Natural killer cell treated with Interleukin-12 subunit alpha and Interleukin-12 subunit beta and Interleukin-15 and Interleukin-18, amount 100 ng/mL, for 72 hours (primary cell): Measurements from ENCODE around the gene CTIF. TPM values are rescaled to one million over a fixed set of nuclear protein-coding genes. Genes with fewer than 3 reads are reported as not detected.
A peak's percentile ranks its signal among the peaks of the same experiment; 100 is the strongest.

ENCODE experiments used
- ATAC-seq, 2 donors: fragments of 150-1000 bp; cut with Tn5 transposase in 1 of 2; sonication (Bioruptor Pico), chemical (Tn5 transposase) in 1 of 2; 2 replicates each; pipeline ENCODE4 v1.10.0; 2021
- DNase-seq: peaks from one replicate; pipeline ENCODE4 v3.0.0; 2022; ENCODE audit warnings: low spot score
- H3K27ac Mint-ChIP-seq, 2 donors: 1 replicate in 1 of 2; 2 replicates in 1 of 2; pipeline ENCODE4 v1.8.0; 2022; ENCODE audit warnings: mixed read lengths in 2 of 2, mild to moderate bottlenecking in 1 of 2, moderate library complexity in 1 of 2
- H3K27me3 Mint-ChIP-seq, 2 donors: 1 replicate in 1 of 2; 2 replicates in 1 of 2; pipeline ENCODE4 v1.8.0; 2022; ENCODE audit warnings: mixed read lengths in 2 of 2
- H3K36me3 Mint-ChIP-seq: one replicate; pipeline ENCODE4 v1.8.0; 2022; ENCODE audit warnings: mixed read lengths
- H3K4me1 Mint-ChIP-seq, 2 donors: 1 replicate in 1 of 2; 2 replicates in 1 of 2; pipeline ENCODE4 v1.8.0; 2022; ENCODE audit warnings: low read depth in 2 of 2, mixed read lengths in 2 of 2, mild to moderate bottlenecking in 1 of 2
- H3K4me3 Mint-ChIP-seq: one replicate; pipeline ENCODE4 v1.8.0; 2022; ENCODE audit warnings: mixed read lengths
- H3K9me3 Mint-ChIP-seq: 2 replicates; pipeline ENCODE4 v1.8.0; 2022; ENCODE audit warnings: mixed read lengths
- total RNA-seq, 2 donors: library from RNA; stranded (reverse); gene quantifications; one replicate each; pipeline ENCODE4 v1.2.3, GENCODE V29; 2022

Gene CTIF
- total RNA-seq, 2 donors from 2014 or later: 8.4 to 13.0 TPM

DNA sequence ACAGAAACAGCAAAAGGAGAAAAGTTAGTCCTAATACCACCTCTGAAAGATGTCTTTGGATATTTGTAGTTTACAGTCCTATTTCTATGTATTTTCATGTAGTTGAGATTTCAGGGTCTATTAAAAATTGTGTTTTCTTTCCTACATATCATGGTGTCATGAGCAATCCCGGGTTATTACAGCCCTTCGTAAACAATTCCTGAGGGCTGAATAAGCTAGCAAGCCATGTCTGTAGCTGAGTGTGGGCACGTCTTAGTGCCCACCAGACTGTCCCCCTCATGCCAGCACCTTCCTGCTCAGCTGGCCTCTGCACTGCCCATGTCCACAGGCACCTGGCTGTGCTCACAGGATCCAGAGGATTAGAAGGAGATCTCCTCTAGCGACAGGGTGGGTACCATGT is 60.6 kb downstream of the CTIF start:
- ATAC-seq: peak in 1 of 2 donors; percentile 20
- peaks cover 16 to 21% of the 10 kb centered on the region in 2 donors for H3K4me1 Mint-ChIP-seq
- H3K9me3 Mint-ChIP-seq: no peaks in the 10 kb centered on the region
- peaks cover 5% of the 10 kb centered on the region for H3K36me3 Mint-ChIP-seq
- DNase-seq: no peak
- peaks cover 0 to 8% of the 10 kb centered on the region in 2 donors for H3K27me3 Mint-ChIP-seq
- no peak overlapping the region for H3K27ac Mint-ChIP-seq
- H3K4me3 Mint-ChIP-seq: no peak overlapping the region

DNA sequence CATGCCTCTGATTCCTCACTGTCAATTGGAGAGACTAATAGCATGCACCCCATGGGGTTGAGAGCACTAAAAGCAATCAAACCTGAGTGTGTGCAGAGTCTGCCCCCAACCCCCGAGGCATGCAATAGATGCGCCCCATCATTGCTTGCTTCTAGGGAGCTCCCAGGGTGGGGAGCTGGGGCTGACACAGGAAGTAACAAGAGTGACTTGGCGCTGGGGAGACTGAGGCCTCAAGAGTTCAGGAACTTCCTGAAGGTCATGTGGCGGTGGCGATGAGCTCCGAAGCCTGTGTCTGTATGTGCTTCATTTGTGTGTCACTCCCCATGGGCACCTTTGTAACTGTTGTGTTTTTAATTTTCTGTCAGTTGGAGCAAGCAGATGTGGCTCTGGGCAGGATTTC is 61.2 kb downstream of the CTIF start:
- peaks cover 16 to 21% of the 10 kb centered on the region in 2 donors for H3K4me1 Mint-ChIP-seq
- DNase-seq (no peak), ATAC-seq (peak in 1 of 2 donors; percentile 52)
- H3K27me3 Mint-ChIP-seq: peaks cover 0 to 8% of the 10 kb centered on the region in 2 donors
- no peak overlapping the region for H3K27ac Mint-ChIP-seq
- H3K9me3 Mint-ChIP-seq: no peaks in the 10 kb centered on the region
- H3K4me3 Mint-ChIP-seq: no peak overlapping the region
- H3K36me3 Mint-ChIP-seq: peaks cover 5% of the 10 kb centered on the region

DNA sequence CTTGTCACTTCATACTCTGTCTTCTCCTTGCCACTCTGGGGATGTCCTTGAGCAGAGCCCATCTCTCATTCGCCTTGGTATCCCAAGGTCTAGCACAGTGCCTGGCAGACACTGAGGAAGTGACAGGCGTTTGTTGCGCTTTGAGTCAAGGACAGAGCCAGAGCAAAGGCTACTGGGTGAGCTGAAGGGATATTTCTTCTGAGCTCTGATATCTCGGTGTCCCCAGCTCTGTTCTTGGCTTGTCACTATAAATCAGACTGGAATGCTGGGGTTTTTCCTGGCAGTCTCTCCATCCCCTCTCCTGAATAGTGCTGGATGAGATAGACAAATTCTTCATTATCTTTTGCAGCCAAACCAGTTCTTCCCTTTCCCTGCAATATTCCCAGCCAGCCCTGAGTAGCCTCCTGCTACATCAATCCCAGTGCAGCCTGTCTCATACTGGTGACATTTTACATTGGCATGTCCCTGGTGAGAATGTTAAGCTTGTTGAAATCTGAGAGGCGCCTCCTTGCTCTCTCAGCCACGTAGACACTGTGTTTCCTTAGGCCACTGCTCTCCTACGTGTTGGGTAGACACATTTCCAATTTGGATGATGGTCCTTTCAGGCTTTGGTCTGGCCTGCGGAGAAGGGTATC is 61.7 kb downstream of the CTIF start:
- H3K27ac Mint-ChIP-seq: peak overlapping the region in 1 of 2 donors; percentile 81
- H3K36me3 Mint-ChIP-seq: peaks cover 5% of the 10 kb centered on the region
- ATAC-seq (peak in 1 of 2 donors; percentile 9), DNase-seq (no peak)
- no peaks in the 10 kb centered on the region for H3K9me3 Mint-ChIP-seq
- H3K4me3 Mint-ChIP-seq: no peak overlapping the region
- H3K4me1 Mint-ChIP-seq: peaks cover 16 to 21% of the 10 kb centered on the region in 2 donors
- peaks cover 0 to 8% of the 10 kb centered on the region in 2 donors for H3K27me3 Mint-ChIP-seq

DNA sequence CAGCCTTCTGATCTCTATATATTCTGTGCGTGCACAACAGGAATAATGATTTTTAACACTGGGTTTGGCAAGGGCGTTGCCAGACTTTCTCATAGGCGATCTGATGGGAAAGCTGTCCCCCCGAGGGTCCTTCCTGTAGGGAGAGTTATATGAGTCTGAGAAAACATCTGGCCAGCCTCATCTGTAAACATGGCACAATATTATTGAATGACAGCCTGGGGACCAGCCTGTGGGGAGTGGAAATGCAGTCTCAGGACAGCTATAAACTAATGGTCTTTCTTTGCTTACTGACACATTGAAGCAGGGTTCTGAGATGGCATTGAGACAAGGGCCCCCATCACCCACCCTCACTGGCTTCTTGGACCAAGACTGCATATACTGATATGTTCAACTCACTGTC is 62.5 kb downstream of the CTIF start:
- Mint-ChIP-seq H3K9me3 (no peaks in the 10 kb centered on the region), H3K4me1 (peaks cover 16 to 21% of the 10 kb centered on the region in 2 donors), H3K4me3 (no peak overlapping the region), H3K36me3 (peaks cover 5% of the 10 kb centered on the region), H3K27ac (no peak overlapping the region), H3K27me3 (peaks cover 0 to 8% of the 10 kb centered on the region in 2 donors)
- DNase-seq: no peak
- ATAC-seq: no peak

DNA sequence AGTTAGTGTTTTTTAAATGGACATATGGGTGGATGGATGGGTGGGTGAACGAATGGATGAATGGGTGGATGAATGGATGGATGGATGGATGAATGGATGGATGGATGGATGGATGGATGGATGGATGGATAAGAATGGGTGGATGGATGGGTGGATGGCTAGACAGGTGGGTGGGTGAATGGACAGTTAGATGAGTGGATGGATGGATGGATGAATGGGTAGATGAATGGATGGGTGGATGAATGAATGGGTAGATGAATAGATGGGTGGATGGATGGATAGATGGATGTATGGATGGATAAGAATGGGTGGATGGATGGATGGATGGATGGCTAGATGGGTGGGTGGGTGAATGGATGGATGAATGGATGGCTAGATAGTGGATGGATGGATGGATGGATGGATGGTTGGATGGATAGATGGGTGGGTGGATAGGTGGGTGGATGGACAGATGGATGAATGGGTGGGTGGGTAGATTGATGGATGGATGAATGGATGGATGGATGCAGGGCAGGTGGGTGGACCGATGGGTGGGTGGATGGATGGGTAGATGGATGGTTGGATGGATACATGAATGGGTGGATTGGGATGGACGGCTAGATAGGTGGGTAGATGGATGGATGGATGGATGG is 64.0 kb downstream of the CTIF start:
- DNase-seq (no peak), ATAC-seq (no peak)
- H3K4me3 Mint-ChIP-seq: no peak overlapping the region
- H3K9me3 Mint-ChIP-seq: no peaks in the 10 kb centered on the region
- H3K27ac Mint-ChIP-seq: no peak overlapping the region
- peaks cover 16 to 21% of the 10 kb centered on the region in 2 donors for H3K4me1 Mint-ChIP-seq
- peaks cover 5% of the 10 kb centered on the region for H3K36me3 Mint-ChIP-seq
- peaks cover 0 to 8% of the 10 kb centered on the region in 2 donors for H3K27me3 Mint-ChIP-seq

DNA sequence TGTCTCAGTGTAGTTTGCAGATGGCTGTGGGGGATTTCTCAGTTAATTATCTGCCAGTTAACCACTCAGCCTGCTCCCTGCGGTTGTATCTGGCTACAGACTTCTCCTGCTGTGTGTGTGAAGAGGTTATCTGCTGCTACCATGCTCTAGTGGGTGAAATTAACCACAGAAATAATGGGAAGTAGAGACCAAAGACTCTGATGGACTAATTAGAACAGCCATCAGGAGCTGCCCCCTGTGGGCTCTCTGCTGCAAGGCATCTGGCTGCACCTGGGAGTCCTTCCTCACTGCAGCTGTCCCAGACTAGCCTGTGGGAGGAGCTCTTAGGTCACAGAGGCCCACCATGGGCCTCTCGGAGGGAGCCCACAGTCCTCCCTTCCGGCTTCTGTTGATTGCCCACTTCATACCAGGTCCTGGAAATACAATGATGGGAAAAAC is 66.6 kb downstream of the CTIF start:
- DNase-seq: no peak
- H3K9me3 Mint-ChIP-seq: no peaks in the 10 kb centered on the region
- no peak for ATAC-seq
- H3K36me3 Mint-ChIP-seq: peaks cover 5% of the 10 kb centered on the region
- peaks cover 0 to 8% of the 10 kb centered on the region in 2 donors for H3K27me3 Mint-ChIP-seq
- no peak overlapping the region for H3K27ac Mint-ChIP-seq
- H3K4me3 Mint-ChIP-seq: no peak overlapping the region
- peaks cover 8 to 15% of the 10 kb centered on the region in 2 donors for H3K4me1 Mint-ChIP-seq

DNA sequence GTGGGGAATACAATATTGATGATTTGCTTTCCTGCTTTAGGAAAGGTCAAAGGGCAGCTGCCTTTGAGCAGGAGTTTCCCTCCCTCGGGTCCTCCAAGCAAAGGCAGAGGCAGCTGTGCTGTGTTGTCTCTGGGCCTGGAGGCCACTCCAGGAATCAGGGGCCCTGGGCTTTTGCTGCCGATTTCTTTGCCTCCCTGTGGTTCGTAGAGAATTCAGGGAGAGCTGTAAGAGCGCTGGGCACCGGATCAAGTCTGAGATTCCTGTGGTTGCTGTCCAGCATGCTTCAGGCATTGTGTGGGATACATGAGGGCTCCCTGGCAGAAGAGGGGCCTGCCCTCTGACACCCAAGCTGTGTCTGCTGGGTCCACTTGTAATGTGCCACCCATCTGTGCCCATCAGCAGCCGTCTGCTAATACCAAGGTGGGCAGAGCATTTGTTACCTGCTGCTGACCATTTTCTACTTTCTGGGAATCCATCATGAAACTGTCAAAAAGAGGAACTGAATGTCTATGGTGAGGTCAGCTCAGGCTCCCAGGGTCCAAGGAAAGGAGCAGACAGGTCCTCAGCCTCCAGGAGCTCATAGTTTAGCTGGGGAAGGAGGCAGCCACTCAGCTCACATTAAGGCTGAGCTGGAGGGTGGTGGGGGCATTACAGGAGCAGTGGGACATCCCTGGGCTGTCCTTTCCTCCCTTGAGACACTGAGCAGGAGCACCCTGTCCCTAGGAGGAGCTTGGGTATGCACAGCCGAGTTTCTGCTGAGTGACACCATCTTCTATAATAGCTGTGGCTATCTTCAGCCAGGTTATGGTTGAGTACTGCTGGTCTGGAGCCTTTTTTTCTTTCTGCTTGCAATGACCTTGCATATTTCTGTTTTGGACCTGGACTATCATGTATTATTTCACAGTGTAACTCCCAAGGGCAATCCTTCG is 68.5 kb downstream of the CTIF start:
- H3K9me3 Mint-ChIP-seq: no peaks in the 10 kb centered on the region
- H3K4me3 Mint-ChIP-seq: no peak overlapping the region
- no peak for DNase-seq

DNA sequence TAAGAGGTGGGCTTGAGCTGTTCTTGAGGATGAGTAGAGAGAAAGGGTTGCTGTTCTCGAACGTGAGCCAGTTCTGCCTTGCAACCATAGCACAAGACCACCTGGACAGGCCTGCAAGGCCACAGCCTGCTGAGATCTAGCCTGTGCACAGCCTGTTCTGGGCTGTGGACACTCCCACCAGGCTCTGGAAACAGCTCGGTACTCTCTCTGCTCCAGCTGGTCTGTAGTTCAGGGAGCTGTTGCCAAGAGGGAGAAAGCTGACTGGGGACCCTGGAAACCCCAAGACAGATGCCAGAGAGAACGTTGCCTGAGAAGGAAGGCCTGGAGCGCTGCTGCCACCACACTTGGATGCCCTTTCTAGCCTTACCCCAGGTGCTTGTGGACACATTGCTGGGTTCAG is 69.8 kb downstream of the CTIF start:
- H3K4me1 Mint-ChIP-seq: no peaks in the 10 kb centered on the region
- no peaks in the 10 kb centered on the region for H3K9me3 Mint-ChIP-seq
- H3K36me3 Mint-ChIP-seq: no peaks in the 10 kb centered on the region
- no peak overlapping the region for H3K27ac Mint-ChIP-seq
- H3K4me3 Mint-ChIP-seq: no peak overlapping the region
- H3K27me3 Mint-ChIP-seq: no peaks in the 10 kb centered on the region
- DNase-seq (no peak), ATAC-seq (no peak)

More for the DNA sequence above, 68.5 kb downstream of the CTIF start:
- Mint-ChIP-seq H3K27ac (no peak overlapping the region), H3K36me3 (peaks cover 5% of the 10 kb centered on the region), H3K4me1 (peaks cover 0 to 10% of the 10 kb centered on the region in 2 donors), H3K27me3 (peaks cover 0 to 8% of the 10 kb centered on the region in 2 donors)
- ATAC-seq: no peak

DNA sequence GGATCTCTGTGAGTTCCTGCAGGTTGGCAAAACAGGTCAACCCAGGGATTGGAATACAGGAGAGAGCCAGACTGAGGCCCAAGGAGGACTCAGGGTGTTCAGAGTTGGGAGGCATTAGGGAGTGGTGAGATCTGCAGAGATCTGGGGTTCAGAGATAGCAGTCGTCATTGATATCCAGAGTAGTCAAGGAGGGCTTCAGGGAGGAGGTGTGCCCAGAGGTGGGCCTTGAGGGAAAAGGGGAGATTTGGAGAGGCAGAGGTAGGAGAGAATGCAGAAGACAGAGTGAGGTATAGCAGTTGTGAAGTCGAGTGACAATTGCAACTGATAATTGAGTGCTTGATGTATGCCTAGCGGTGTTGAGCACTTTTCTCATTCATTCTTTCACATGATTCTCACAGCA is 70.3 kb downstream of the CTIF start:
- no peak for ATAC-seq
- Mint-ChIP-seq H3K9me3 (no peaks in the 10 kb centered on the region), H3K36me3 (no peaks in the 10 kb centered on the region), H3K27me3 (no peaks in the 10 kb centered on the region), H3K4me1 (no peaks in the 10 kb centered on the region), H3K4me3 (no peak overlapping the region), H3K27ac (no peak overlapping the region)
- DNase-seq: no peak

DNA sequence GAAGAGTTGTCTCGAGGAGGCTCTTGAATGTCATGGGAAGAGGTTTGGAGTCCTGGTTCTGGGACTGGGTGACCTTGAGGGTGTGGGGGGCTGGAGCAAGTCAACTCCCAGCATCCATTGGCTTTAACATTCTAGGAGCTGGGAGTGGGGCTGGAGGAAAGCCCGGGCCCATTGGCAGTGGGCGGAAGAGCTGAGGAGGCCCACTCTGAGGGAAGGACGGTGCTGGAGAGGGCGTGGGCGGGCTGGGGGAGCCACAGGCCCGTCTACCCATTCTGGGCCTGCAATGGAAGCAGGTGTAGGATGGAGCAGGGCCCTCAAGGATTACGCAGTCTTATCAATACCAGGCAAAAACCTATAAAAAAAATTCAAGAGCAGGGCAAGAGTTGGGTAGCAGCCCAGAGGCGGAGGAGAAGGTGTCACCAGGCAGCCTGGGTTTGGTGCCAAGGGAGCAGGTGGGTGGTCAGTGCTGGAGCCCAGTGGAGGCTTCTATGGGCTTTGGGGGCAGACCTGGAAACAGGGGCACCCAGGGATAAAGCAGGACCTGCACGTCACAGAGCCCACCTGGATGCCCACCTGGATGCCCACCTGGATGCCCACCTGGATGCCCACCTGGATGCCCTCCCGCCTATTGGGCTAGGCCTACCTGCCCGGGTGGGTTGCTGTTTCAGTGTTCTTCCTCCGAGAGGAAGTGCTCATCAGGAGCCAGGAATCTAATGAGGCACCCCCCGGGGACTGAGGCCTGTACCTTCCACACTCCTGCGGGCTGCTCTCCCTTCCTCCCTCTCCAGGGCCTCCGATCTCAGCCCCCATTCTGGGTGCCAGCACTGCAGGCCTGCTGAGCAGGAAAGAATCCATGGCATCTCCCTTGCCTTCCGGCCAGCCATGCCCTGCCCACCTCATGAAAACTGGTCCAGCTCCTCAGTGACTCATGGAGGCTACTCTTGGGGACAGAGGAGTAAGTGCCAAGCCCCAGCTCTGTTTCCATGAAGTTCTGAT is 71.3 kb downstream of the CTIF start:
- Mint-ChIP-seq H3K27me3 (no peaks in the 10 kb centered on the region), H3K9me3 (no peaks in the 10 kb centered on the region), H3K27ac (no peak overlapping the region), H3K4me3 (no peak overlapping the region), H3K4me1 (no peaks in the 10 kb centered on the region), H3K36me3 (no peaks in the 10 kb centered on the region)
- ATAC-seq: no peak
- DNase-seq: no peak

DNA sequence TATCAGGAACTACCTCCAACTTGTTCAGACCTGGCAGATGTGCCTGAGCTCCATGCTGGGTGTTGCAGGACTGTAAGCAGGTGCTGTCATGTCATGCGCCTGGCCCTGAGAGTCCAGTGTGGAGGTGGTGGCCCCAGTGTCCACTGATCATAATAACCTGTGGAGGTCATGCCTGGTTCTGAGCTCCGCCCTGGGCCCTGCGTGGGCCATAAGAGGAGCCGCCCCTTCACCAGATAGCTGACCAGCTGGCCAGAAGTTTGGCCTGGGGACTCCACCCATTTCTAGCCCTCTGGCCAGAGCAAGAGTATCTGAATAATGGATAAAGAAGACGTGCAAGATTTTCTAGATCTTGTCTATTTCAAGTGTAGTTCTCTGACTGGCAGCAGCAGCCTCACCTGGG is 72.4 kb downstream of the CTIF start:
- no peaks in the 10 kb centered on the region for H3K4me1 Mint-ChIP-seq
- H3K27ac Mint-ChIP-seq: no peak overlapping the region
- H3K27me3 Mint-ChIP-seq: no peaks in the 10 kb centered on the region
- ATAC-seq (no peak), DNase-seq (no peak)
- no peaks in the 10 kb centered on the region for H3K36me3 Mint-ChIP-seq
- H3K9me3 Mint-ChIP-seq: no peaks in the 10 kb centered on the region
- no peak overlapping the region for H3K4me3 Mint-ChIP-seq

DNA sequence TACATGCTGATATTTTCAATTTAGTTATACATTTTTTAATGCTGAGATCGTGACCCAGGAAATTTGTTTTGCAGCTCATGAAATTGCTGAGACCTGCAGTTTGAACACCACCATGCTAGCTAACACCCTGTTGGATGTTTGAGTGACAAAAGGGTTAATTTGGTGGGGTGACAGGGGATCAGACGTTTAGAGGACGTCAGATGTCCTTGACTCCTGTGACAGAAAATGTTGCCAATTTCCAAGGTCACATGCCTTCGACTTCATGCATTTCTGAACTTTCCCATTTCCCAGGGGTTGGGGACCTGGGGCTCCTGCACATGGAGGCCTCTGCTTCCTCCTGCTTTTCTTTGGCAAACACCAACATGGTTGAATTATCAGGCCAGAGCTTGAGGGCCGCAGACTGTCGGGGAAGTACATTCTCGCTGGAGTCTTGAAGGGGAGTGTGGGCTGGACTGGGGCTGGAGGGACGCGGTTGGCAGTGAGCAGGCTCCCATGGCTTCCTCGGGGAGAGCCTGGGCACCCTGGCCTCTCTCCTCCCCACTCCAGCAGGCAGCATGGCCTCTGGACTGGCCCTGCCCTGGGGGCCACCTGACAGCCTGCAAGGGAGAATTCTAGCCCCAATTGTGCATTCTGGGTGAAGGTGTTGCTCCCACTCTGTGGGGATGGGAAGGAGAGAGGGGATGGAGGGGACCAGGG is 73.1 kb downstream of the CTIF start:
- Mint-ChIP-seq H3K4me3 (no peak overlapping the region), H3K9me3 (no peaks in the 10 kb centered on the region), H3K27me3 (no peaks in the 10 kb centered on the region), H3K4me1 (no peaks in the 10 kb centered on the region), H3K27ac (no peak overlapping the region), H3K36me3 (no peaks in the 10 kb centered on the region)
- DNase-seq: no peak
- no peak for ATAC-seq
